Liver (tissue), 9 donors: ENCODE results near the gene MICU2. TPM values are rescaled to one million over a fixed set of nuclear protein-coding genes. Genes with fewer than 3 reads are reported as not detected.

Source experiments
- DNase-seq: peaks from one replicate; pipeline ENCODE4 v3.0.0-alpha.2; 2017; ENCODE audit warnings: low spot score
- H3K27ac ChIP-seq, 2 donors: one replicate each; pipeline ENCODE4 v1.7.0; 2013; ENCODE audit warnings: inconsistent platforms in 2 of 2, low read length in 2 of 2, control low read depth in 1 of 2, low read depth in 1 of 2, mild to moderate bottlenecking in 1 of 2
- H3K27me3 ChIP-seq, 4 donors: one replicate each; pipeline versions ENCODE4 v1.6.1 to v1.7.0; 2013; ENCODE audit warnings: low read length in 3 of 4, inconsistent platforms in 1 of 4, mild to moderate bottlenecking in 1 of 4, moderate library complexity in 1 of 4; ENCODE audit not compliant: control insufficient read depth in 4 of 4, insufficient read depth in 4 of 4
- H3K36me3 ChIP-seq, 4 donors: one replicate each; pipeline versions ENCODE4 v1.6.1 to v1.7.0; 2013; ENCODE audit warnings: low read length in 3 of 4, mild to moderate bottlenecking in 3 of 4, low read depth in 1 of 4, moderate library complexity in 1 of 4; ENCODE audit not compliant: control insufficient read depth in 4 of 4, insufficient read depth in 3 of 4
- H3K4me1 ChIP-seq, 4 donors: one replicate each; pipeline versions ENCODE4 v1.6.1 to v1.7.0; 2013; ENCODE audit warnings: low read length in 3 of 4, mild to moderate bottlenecking in 3 of 4, moderate library complexity in 1 of 4; ENCODE audit not compliant: control insufficient read depth in 4 of 4, insufficient read depth in 4 of 4
- H3K4me3 ChIP-seq, 3 donors: one replicate each; pipeline versions ENCODE4 v1.6.1 to v1.7.0; 2013; ENCODE audit warnings: low read length in 3 of 3, control low read depth in 1 of 3, low read depth in 1 of 3, mild to moderate bottlenecking in 1 of 3
- H3K9ac ChIP-seq, 2 donors: one replicate each; pipeline ENCODE4 v1.7.0; 2013; ENCODE audit warnings: low read length in 2 of 2, mild to moderate bottlenecking in 2 of 2, moderate library complexity in 2 of 2, control low read depth in 1 of 2, low read depth in 1 of 2
- H3K9me3 ChIP-seq, 4 donors: one replicate each; pipeline versions ENCODE4 v1.6.1 to v1.7.0; 2013; ENCODE audit warnings: low read length in 3 of 4; ENCODE audit not compliant: control insufficient read depth in 4 of 4
- EGR1 ChIP-seq, 2 donors: IDR thresholded peaks; 2 replicates each; pipeline ENCODE4 v1.6.1; 2016 to 2018; ENCODE audit warnings: antibody characterized with exemption in 2 of 2, low read depth in 2 of 2
- FOXA1 ChIP-seq: IDR thresholded peaks from 2 replicates; pipeline ENCODE4 v1.6.1; 2016; ENCODE audit warnings: antibody characterized with exemption
- FOXA2 ChIP-seq: IDR thresholded peaks from 2 replicates; pipeline ENCODE4 v1.6.1; 2016; ENCODE audit warnings: antibody characterized with exemption
- GABPA ChIP-seq, 2 donors: IDR thresholded peaks in 1 of 2; conservative IDR thresholded peaks in 1 of 2; 2 replicates each; pipeline ENCODE4 v1.6.1; 2016; ENCODE audit warnings: antibody characterized with exemption in 2 of 2, mild to moderate bottlenecking in 1 of 2, moderate library complexity in 1 of 2
- HNF4A ChIP-seq, 2 donors: conservative IDR thresholded peaks; 2 replicates each; pipeline ENCODE4 v1.6.1; 2016; ENCODE audit warnings: antibody characterized with exemption in 2 of 2, mild to moderate bottlenecking in 2 of 2
- JUND ChIP-seq, 2 donors: IDR thresholded peaks; 2 replicates each; pipeline ENCODE4 v1.6.1; 2016; ENCODE audit warnings: antibody characterized with exemption in 2 of 2
- NR2F2 ChIP-seq: IDR thresholded peaks from 2 replicates; pipeline ENCODE4 v1.6.1; 2016; ENCODE audit warnings: antibody characterized with exemption
- RAD21 ChIP-seq, 2 donors: IDR thresholded peaks; 2 replicates each; pipeline ENCODE4 v1.6.1; 2016; ENCODE audit warnings: antibody characterized with exemption in 2 of 2, mild to moderate bottlenecking in 2 of 2
- RXRA ChIP-seq, 2 donors: IDR thresholded peaks; 2 replicates each; pipeline ENCODE4 v1.6.1; 2017 to 2018; ENCODE audit warnings: antibody characterized with exemption in 2 of 2, mild to moderate bottlenecking in 1 of 2
- TAF1 ChIP-seq: conservative IDR thresholded peaks from 2 replicates; pipeline ENCODE4 v1.6.1; 2016; ENCODE audit warnings: antibody characterized with exemption, mild to moderate bottlenecking
- YY1 ChIP-seq: IDR thresholded peaks from 2 replicates; pipeline ENCODE4 v1.6.1; 2016; ENCODE audit warnings: antibody characterized with exemption, mild to moderate bottlenecking
- WGBS: extraction: QIAGEN DNeasy Blood & Tissue Kit; methylation state at CpG from one replicate; pipeline ENCODE4 v1.1.7; 2013; 5-methylcytosine and 5-hydroxymethylcytosine counted together
- polyA plus RNA-seq, 2 donors: library from polyadenylated mRNA; stranded (reverse) in 1 of 2; unstranded in 1 of 2; fragments of 200-250 nt in 1 of 2; fragments of >200 nt in 1 of 2; fragmentation: Nextera tagmentation in 1 of 2; extraction: Ambion mirVana in 1 of 2; gene quantifications; one replicate each; pipeline versions ENCODE4 v1.2.1 to v1.2.3, GENCODE V29; 2013 to 2015
- total RNA-seq, 2 donors: library from RNA; depleted of rRNA; stranded (reverse); fragments of >200 nt; gene quantifications; one replicate each; pipeline ENCODE4 v1.2.3, GENCODE V29; 2014
- TF ChIP-seq, protein P1 (sequence below): IDR thresholded peaks from 2 replicates; pipeline ENCODE4 v1.6.1; 2016; ENCODE audit warnings: antibody characterized with exemption
- TF ChIP-seq, protein P2 (sequence below): fragments of 150-350 bp; IDR thresholded peaks from 2 replicates; pipeline ENCODE4 v1.5.1; 2017; ENCODE audit warnings: improper control_type of control experiment, low read depth, low read length; ENCODE audit not compliant: missing input control
- TF ChIP-seq, protein P3 (sequence below): IDR thresholded peaks from 2 replicates; pipeline ENCODE4 v1.6.1; 2016; ENCODE audit warnings: antibody characterized with exemption, mild to moderate bottlenecking
- TF ChIP-seq, protein P4 (sequence below): IDR thresholded peaks from 2 replicates; pipeline ENCODE4 v1.6.1; 2016; ENCODE audit warnings: antibody characterized with exemption
- TF ChIP-seq, protein P5 (sequence below): IDR thresholded peaks from 2 replicates; pipeline ENCODE4 v1.6.1; 2016; ENCODE audit warnings: antibody characterized with exemption
- donor health status: healthy.
- donor health status: healthy.
- donor health status: healthy.
- donor health status: healthy.
- donor health status: healthy.

MICU2 gene
- total and polyA plus RNA-seq, 4 donors, result 19.4 to 42.9 (median 24.8) TPM

DNA sequence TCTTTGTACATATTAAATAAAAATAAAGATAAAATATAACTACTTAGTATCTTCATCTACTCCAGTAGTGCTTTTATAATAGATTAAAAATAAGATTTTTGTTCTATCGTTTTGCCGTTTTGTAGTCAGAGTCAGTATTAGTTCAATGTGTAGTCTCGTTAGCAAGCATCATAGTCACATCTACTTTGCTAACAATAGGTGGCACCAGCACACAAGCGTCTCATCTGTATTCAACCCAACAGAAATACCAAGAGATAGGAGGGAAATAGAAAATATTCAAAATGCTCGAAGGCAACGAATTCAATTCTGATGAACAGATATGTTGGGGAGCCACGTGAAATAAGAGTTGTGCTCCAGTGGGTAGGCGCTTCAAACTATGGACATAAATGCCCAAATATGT, 21.4 kb upstream of the MICU2 start:
- H3K4me1 ChIP-seq, result no peaks in the 10 kb centered on the region
- H3K36me3 ChIP-seq, result no peaks in the 10 kb centered on the region
- H3K4me3 ChIP-seq, result no peak overlapping the region
- TF ChIP-seq, protein P1, sequence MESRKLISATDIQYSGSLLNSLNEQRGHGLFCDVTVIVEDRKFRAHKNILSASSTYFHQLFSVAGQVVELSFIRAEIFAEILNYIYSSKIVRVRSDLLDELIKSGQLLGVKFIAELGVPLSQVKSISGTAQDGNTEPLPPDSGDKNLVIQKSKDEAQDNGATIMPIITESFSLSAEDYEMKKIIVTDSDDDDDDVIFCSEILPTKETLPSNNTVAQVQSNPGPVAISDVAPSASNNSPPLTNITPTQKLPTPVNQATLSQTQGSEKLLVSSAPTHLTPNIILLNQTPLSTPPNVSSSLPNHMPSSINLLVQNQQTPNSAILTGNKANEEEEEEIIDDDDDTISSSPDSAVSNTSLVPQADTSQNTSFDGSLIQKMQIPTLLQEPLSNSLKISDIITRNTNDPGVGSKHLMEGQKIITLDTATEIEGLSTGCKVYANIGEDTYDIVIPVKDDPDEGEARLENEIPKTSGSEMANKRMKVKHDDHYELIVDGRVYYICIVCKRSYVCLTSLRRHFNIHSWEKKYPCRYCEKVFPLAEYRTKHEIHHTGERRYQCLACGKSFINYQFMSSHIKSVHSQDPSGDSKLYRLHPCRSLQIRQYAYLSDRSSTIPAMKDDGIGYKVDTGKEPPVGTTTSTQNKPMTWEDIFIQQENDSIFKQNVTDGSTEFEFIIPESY, result no peak
- TF ChIP-seq GABPA (IDR thresholded peaks at IDR 0.05 in 1 of 2, conservative IDR thresholded peaks at IDR 0.05 in 1 of 2) (no peak), TAF1 (no peak), JUND (IDR thresholded peaks at IDR 0.05) (no peak), YY1 (no peak), RAD21 (IDR thresholded peaks at IDR 0.05) (peak; percentile 59 to 64)
- TF ChIP-seq, protein P2, sequence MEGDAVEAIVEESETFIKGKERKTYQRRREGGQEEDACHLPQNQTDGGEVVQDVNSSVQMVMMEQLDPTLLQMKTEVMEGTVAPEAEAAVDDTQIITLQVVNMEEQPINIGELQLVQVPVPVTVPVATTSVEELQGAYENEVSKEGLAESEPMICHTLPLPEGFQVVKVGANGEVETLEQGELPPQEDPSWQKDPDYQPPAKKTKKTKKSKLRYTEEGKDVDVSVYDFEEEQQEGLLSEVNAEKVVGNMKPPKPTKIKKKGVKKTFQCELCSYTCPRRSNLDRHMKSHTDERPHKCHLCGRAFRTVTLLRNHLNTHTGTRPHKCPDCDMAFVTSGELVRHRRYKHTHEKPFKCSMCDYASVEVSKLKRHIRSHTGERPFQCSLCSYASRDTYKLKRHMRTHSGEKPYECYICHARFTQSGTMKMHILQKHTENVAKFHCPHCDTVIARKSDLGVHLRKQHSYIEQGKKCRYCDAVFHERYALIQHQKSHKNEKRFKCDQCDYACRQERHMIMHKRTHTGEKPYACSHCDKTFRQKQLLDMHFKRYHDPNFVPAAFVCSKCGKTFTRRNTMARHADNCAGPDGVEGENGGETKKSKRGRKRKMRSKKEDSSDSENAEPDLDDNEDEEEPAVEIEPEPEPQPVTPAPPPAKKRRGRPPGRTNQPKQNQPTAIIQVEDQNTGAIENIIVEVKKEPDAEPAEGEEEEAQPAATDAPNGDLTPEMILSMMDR, result peak; percentile 17
- TF ChIP-seq, protein P3, sequence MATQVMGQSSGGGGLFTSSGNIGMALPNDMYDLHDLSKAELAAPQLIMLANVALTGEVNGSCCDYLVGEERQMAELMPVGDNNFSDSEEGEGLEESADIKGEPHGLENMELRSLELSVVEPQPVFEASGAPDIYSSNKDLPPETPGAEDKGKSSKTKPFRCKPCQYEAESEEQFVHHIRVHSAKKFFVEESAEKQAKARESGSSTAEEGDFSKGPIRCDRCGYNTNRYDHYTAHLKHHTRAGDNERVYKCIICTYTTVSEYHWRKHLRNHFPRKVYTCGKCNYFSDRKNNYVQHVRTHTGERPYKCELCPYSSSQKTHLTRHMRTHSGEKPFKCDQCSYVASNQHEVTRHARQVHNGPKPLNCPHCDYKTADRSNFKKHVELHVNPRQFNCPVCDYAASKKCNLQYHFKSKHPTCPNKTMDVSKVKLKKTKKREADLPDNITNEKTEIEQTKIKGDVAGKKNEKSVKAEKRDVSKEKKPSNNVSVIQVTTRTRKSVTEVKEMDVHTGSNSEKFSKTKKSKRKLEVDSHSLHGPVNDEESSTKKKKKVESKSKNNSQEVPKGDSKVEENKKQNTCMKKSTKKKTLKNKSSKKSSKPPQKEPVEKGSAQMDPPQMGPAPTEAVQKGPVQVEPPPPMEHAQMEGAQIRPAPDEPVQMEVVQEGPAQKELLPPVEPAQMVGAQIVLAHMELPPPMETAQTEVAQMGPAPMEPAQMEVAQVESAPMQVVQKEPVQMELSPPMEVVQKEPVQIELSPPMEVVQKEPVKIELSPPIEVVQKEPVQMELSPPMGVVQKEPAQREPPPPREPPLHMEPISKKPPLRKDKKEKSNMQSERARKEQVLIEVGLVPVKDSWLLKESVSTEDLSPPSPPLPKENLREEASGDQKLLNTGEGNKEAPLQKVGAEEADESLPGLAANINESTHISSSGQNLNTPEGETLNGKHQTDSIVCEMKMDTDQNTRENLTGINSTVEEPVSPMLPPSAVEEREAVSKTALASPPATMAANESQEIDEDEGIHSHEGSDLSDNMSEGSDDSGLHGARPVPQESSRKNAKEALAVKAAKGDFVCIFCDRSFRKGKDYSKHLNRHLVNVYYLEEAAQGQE, result no peak
- no peak for DNase-seq
- no peak overlapping the region for H3K9ac ChIP-seq
- H3K9me3 ChIP-seq, result no peaks in the 10 kb centered on the region
- H3K27me3 ChIP-seq, result peaks cover 0 to 4% (median 0%) of the 10 kb centered on the region in 4 donors
- H3K27ac ChIP-seq, result no peak overlapping the region
- WGBS, result 48% methylated on average over 8 of the region's 8 CpGs

DNA sequence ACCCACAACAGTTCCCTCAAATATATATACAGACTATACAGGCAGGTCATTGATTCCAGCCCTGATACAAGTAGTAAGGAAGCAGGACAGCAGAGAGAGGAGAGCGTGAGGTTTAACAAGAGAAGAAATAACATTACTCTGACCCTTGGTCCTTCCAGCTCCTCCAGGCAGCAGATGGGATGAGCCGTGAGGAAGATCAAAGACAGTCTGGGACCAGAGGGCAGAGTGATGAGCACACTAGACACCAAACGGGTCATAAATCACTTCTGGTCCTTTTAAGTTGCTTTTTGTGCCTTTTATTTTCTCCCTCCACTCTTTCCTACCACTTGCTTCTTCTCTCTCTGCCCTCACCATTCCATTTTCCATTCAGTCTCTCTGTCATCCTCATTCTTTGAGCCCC, 16.9 kb upstream of the MICU2 start:
- 60% methylated on average over 3 of the region's 3 CpGs for WGBS
- Histone ChIP-seq H3K36me3 (no peaks in the 10 kb centered on the region), H3K4me3 (no peak overlapping the region), H3K4me1 (peaks cover 0 to 3% (median 0%) of the 10 kb centered on the region in 4 donors), H3K27me3 (peaks cover 0 to 4% (median 0%) of the 10 kb centered on the region in 4 donors), H3K9ac (no peak overlapping the region), H3K9me3 (no peaks in the 10 kb centered on the region), H3K27ac (no peak overlapping the region)
- no peak for TF ChIP-seq GABPA (IDR thresholded peaks at IDR 0.05 in 1 of 2, conservative IDR thresholded peaks at IDR 0.05 in 1 of 2)
- TF ChIP-seq, protein P4, sequence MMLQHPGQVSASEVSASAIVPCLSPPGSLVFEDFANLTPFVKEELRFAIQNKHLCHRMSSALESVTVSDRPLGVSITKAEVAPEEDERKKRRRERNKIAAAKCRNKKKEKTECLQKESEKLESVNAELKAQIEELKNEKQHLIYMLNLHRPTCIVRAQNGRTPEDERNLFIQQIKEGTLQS, result no peak
- TF ChIP-seq, protein P5, sequence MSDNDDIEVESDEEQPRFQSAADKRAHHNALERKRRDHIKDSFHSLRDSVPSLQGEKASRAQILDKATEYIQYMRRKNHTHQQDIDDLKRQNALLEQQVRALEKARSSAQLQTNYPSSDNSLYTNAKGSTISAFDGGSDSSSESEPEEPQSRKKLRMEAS, result no peak
- TF ChIP-seq FOXA1, result no peak
- no peak for TF ChIP-seq HNF4A (conservative IDR thresholded peaks at IDR 0.05)
- TF ChIP-seq FOXA2, result no peak
- TF ChIP-seq JUND (IDR thresholded peaks at IDR 0.05), result no peak
- TF ChIP-seq EGR1 (IDR thresholded peaks at IDR 0.05; ENCODE audit: low read depth in 2 of 2), result no peak
- TF ChIP-seq NR2F2, result no peak
- TF ChIP-seq RXRA (IDR thresholded peaks at IDR 0.05), result no peak
- TF ChIP-seq, protein P1, result no peak
- no peak for DNase-seq
